WERI-Rb-1 (cell line): ENCODE results near the gene DAAM1.

Experiments
- DNase-seq: peaks from one replicate; pipeline ENCODE4 v3.0.0-alpha.2; 2020
- H3K27ac ChIP-seq: fragments of 250-450 bp; sonication (Bioruptor Pico); 2 replicates; pipeline ENCODE4 v1.5.1; 2020; ENCODE audit warnings: mild to moderate bottlenecking, moderate library complexity
- H3K27me3 ChIP-seq: fragments of 250-450 bp; sonication (Bioruptor Pico); 2 replicates; pipeline ENCODE4 v1.5.1; 2021; ENCODE audit warnings: mild to moderate bottlenecking, low read depth, moderate library complexity; ENCODE audit not compliant: insufficient read depth, severe bottlenecking
- H3K36me3 ChIP-seq: fragments of 250-450 bp; sonication (Bioruptor Pico); 2 replicates; pipeline ENCODE4 v1.5.1; 2020; ENCODE audit warnings: mild to moderate bottlenecking, moderate library complexity
- H3K4me3 ChIP-seq: 2 replicates; pipeline ENCODE4 v1.5.1; 2011; ENCODE audit warnings: low read depth, mild to moderate bottlenecking, control low read depth, low read length
- H3K9me3 ChIP-seq: fragments of 250-450 bp; sonication (Bioruptor Pico); 2 replicates; pipeline ENCODE4 v1.5.1; 2021; ENCODE audit warnings: mild to moderate bottlenecking, moderate library complexity; ENCODE audit not compliant: severe bottlenecking
- TF ChIP-seq, protein P1 (sequence below): IDR thresholded peaks from 2 replicates; pipeline ENCODE4 v1.5.1; 2011; ENCODE audit warnings: low read depth, mild to moderate bottlenecking, control low read depth, inconsistent platforms, low read length

DAAM1 gene

DNA sequence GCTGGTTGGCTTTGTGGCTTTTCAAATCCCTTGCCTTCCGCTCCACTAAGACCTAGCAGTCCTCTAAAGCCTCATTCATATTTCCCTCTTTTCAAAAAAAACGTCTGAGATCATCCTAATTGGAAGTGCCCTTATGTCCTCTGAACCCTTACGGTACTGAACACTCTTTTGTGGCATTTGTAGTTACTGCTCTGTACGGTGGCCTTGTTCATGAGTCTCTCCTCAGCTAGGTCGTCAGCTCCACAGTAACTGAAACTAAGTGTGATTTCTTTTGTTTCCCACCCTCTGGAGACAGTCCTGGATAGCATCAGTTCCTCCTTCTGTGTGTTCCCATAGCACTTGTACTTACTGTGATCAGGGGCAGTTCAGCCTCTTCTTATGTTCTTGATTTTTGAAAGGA is 49.7 kb downstream of the DAAM1 start:
- H3K4me3 ChIP-seq, result no peak overlapping the region
- DNase-seq, result no peak
- no peaks in the 10 kb centered on the region for H3K36me3 ChIP-seq
- no peaks in the 10 kb centered on the region for H3K9me3 ChIP-seq
- H3K27me3 ChIP-seq, result no peaks in the 10 kb centered on the region
- TF ChIP-seq, protein P1, sequence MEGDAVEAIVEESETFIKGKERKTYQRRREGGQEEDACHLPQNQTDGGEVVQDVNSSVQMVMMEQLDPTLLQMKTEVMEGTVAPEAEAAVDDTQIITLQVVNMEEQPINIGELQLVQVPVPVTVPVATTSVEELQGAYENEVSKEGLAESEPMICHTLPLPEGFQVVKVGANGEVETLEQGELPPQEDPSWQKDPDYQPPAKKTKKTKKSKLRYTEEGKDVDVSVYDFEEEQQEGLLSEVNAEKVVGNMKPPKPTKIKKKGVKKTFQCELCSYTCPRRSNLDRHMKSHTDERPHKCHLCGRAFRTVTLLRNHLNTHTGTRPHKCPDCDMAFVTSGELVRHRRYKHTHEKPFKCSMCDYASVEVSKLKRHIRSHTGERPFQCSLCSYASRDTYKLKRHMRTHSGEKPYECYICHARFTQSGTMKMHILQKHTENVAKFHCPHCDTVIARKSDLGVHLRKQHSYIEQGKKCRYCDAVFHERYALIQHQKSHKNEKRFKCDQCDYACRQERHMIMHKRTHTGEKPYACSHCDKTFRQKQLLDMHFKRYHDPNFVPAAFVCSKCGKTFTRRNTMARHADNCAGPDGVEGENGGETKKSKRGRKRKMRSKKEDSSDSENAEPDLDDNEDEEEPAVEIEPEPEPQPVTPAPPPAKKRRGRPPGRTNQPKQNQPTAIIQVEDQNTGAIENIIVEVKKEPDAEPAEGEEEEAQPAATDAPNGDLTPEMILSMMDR, result no peak
- H3K27ac ChIP-seq, result no peak overlapping the region

DNA sequence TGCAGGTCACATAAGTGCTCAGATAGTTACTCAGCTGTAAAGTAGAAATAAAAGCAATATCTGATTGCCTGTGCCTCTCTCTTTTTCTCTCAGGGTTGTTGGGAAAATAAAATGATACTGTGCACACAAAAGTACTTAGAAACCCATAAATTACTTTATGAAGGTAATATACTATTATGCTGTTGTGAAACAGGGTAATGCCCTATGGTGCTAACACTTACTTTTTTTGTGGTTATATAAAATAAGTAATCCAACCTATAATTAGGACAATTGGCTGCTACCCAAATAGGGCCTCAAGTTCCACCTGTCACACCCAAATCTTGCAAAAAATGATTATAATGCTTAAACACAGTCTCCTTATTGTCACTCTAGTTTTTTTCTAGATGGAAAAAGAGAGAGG is 50.6 kb downstream of the DAAM1 start:
- no peak overlapping the region for H3K4me3 ChIP-seq
- no peaks in the 10 kb centered on the region for H3K9me3 ChIP-seq
- DNase-seq, result no peak
- H3K36me3 ChIP-seq, result no peaks in the 10 kb centered on the region
- H3K27me3 ChIP-seq, result no peaks in the 10 kb centered on the region
- TF ChIP-seq, protein P1, result no peak
- no peak overlapping the region for H3K27ac ChIP-seq

DNA sequence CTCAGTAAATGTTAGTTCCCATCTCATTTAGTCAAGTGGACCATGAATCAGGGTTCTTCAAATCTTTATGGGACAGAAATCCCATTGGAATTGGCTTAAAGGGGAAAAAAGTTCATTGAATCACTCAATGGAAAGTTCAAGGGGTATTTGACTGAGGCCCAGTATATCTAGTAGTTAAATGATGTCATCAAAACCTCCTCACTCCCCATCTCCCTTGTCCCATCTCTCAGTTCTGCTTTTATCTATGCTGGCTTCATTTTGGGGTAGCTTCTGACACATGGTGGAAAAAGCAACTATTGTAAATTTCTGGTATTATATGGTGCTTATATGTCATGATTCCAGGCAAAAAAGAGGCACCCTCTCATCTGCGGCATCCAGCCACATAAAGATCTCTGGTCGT is 51.9 kb downstream of the DAAM1 start:
- H3K9me3 ChIP-seq, result no peaks in the 10 kb centered on the region
- TF ChIP-seq, protein P1, result no peak
- no peak for DNase-seq
- H3K27me3 ChIP-seq, result no peaks in the 10 kb centered on the region
- no peaks in the 10 kb centered on the region for H3K36me3 ChIP-seq
- H3K4me3 ChIP-seq, result no peak overlapping the region
- H3K27ac ChIP-seq, result no peak overlapping the region

DNA sequence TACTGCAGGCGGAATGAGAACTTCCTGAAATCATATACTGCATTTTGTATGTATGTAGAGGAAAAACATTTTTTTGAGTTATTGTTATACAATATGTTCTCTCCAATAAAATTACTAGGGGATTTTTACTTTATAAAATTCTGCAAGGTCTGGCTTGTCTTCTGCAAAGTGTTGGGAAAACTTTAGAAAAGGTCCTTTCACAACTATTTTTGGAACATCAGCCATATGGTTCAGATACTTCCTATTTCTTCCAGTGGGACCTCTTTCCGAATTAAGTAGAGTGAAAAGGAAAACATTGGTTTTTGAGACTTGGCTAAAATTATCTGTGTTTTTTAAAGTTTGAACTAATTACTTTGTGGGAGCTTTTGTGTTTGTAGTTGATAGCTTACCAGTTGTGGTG is 52.7 kb downstream of the DAAM1 start:
- Histone ChIP-seq H3K27me3 (no peaks in the 10 kb centered on the region), H3K36me3 (no peaks in the 10 kb centered on the region), H3K9me3 (no peaks in the 10 kb centered on the region), H3K27ac (no peak overlapping the region), H3K4me3 (no peak overlapping the region)
- TF ChIP-seq, protein P1, result no peak
- DNase-seq, result no peak

DNA sequence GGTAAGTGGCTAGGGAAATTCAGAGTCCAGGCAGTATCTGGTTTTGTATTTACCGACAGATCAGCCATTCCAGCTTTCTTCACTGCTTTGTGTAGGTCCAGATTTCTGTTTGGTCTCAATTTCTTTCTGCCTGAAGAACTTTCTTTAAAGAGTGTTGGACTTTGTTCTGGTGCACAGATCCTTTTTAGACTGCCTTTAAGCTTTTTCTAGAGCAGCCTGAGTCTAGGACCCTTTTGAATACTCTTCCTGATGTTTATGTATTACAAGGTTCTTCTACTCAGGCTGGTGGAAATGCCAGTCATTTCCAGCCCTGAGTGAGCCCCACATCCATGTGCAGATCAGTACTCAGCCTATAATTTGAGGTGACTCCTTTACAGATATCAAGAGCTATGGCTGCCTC is 54.7 kb downstream of the DAAM1 start:
- DNase-seq, result no peak
- no peaks in the 10 kb centered on the region for H3K36me3 ChIP-seq
- no peak overlapping the region for H3K4me3 ChIP-seq
- TF ChIP-seq, protein P1, result no peak
- no peaks in the 10 kb centered on the region for H3K27me3 ChIP-seq
- H3K9me3 ChIP-seq, result no peaks in the 10 kb centered on the region
- no peak overlapping the region for H3K27ac ChIP-seq

DNA sequence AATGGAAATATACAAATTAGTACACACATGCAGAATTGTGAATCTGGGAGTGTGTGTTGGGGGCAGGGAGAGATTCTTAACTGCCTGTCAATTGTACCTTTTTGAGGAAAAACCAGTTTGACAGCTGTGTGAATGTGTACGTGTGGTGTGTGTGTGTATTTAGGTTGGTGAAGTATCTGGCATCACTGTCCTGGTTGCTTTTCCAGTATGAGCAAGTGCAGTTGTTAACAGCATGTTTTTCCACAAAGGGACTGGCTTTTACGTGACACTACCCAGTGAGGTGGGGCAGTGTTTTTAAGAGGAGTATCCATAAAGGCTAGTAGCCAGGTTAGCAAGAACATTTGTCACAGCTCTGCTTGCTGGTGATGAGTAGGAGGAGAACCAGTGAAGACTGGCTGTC is 56.1 kb downstream of the DAAM1 start:
- no peak for DNase-seq
- TF ChIP-seq, protein P1, result no peak
- Histone ChIP-seq H3K27ac (no peak overlapping the region), H3K27me3 (no peaks in the 10 kb centered on the region), H3K9me3 (no peaks in the 10 kb centered on the region), H3K4me3 (no peak overlapping the region), H3K36me3 (no peaks in the 10 kb centered on the region)
